GM18505 (cell line): ENCODE results near the gene C5AR2.
"Not testable (repeated sequence)": the region's sequence is repeated elsewhere in the genome, so short reads cannot be mapped to it uniquely, and the experiment has no call there.

Experiments used
- ATAC-seq: cut with Tn5 transposase; IDR thresholded peaks from one replicate; pipeline ENCODE4 v1.9.1; 2021; ENCODE audit not compliant: unreplicated experiment
- POLR2A ChIP-seq: IDR thresholded peaks from 4 replicates; pipeline ENCODE4 v1.6.1; 2011; ENCODE audit warnings: borderline replicate concordance; ENCODE audit not compliant: insufficient read depth, insufficient read length; ENCODE audit errors: extremely low read depth

Gene C5AR2

GRCh38 chr19:47331931-47332547 is at the start of gene C5AR2:
TSS of gene C5AR2 (plus strand) at chr19:47332175. CDS start at chr19:47340800, 8,625 bp downstream.
- ATAC-seq = no peak
- TF ChIP-seq POLR2A = no peak

GRCh38 chr19:47283405-47284059 is 48.4 kb upstream of the C5AR2 start:
- ATAC-seq = no peak
- TF ChIP-seq POLR2A = no peak

- no peak for ATAC-seq
- TF ChIP-seq POLR2A = no peak
Observed at GRCh38 chr19:47284324-47284899, 47.6 kb upstream of the C5AR2 start.

- no peak for TF ChIP-seq POLR2A
- ATAC-seq = no peak
Observed at GRCh38 chr19:47296036-47296435, 35.9 kb upstream of the C5AR2 start.

GRCh38 chr19:47300867-47301266 is 31.1 kb upstream of the C5AR2 start:
- not testable (repeated sequence) for ATAC-seq

- ATAC-seq = no peak
- no peak for TF ChIP-seq POLR2A
Observed at GRCh38 chr19:47302249-47302648, 29.7 kb upstream of the C5AR2 start.

- TF ChIP-seq POLR2A = no peak
- no peak for ATAC-seq
Observed at GRCh38 chr19:47303966-47304365, 28.0 kb upstream of the C5AR2 start.

- ATAC-seq = no peak
- TF ChIP-seq POLR2A = no peak
Observed at GRCh38 chr19:47305309-47305751, 26.6 kb upstream of the C5AR2 start.

- ATAC-seq = no peak
- TF ChIP-seq POLR2A = no peak
Observed at GRCh38 chr19:47306303-47306702, 25.7 kb upstream of the C5AR2 start.

GRCh38 chr19:47309038-47309437 is 22.9 kb upstream of the C5AR2 start:
- ATAC-seq = no peak
- no peak for TF ChIP-seq POLR2A

- ATAC-seq = no peak
- TF ChIP-seq POLR2A = no peak
Observed at GRCh38 chr19:47309608-47310007, 22.4 kb upstream of the C5AR2 start, which contains the start of gene C5AR1. TSS of gene C5AR1 (plus strand) at chr19:47309861. CDS start at chr19:47309896, 35 bp downstream.

GRCh38 chr19:47310323-47310722 is 21.7 kb upstream of the C5AR2 start:
- no peak for TF ChIP-seq POLR2A
- ATAC-seq = no peak

- no peak for ATAC-seq
- no peak for TF ChIP-seq POLR2A
Observed at GRCh38 chr19:47310819-47311218, 21.2 kb upstream of the C5AR2 start.
